DMS153 treated with DMSO at 0.1 percent for 48 hours (cell line): Measurements from ENCODE around the gene CES3.
"Not testable (repeated sequence)": the region's sequence is repeated elsewhere in the genome, so short reads cannot be mapped to it uniquely, and the experiment has no call there.

Source experiments
- DNase-seq: peaks from one replicate; lab custom pipeline; 2025; ENCODE audit not compliant: unreplicated experiment; lab: John Stamatoyannopoulos, UW

CES3 gene

DNA sequence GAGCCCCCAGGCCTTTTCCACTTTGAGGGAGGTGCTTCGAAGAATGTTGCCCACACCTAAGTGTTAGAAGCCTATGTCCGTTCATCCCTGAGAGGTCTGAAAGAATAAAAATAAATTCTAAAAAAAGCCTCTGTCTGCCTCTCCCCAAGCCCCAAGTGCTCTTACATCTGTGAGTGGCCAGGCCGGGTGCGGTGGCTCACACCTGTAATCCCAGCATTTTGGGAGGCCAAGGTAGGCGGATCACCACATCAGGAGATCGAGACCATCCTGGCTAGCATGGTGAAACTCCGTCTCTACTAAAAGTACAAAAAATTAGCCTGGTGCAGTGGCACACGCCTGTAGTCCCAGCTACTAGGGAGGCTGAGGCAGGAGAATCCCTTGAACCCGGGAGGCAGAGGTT, 16.1 kb upstream of the CES3 start:
- DNase-seq: not testable (repeated sequence)

DNA sequence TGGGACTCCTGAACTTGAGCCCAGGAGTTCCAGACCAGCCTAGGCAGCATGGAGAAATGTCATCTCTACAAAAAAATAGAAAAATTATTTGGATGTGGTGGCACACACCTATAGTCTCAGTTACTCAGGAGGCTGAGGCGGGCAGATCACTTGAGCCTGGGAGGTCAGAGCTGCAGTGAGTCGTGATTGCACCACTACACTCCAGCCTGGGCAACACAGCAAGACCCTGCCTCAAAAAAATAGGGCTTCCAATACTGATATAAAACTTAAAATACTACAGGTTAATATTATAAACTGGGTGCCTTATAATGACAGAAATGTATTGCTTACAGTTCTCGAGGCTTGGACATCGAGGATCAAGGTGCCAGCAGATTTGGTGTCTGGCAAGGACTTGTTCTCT, 15.1 kb upstream of the CES3 start:
- DNase-seq: no peak

DNA sequence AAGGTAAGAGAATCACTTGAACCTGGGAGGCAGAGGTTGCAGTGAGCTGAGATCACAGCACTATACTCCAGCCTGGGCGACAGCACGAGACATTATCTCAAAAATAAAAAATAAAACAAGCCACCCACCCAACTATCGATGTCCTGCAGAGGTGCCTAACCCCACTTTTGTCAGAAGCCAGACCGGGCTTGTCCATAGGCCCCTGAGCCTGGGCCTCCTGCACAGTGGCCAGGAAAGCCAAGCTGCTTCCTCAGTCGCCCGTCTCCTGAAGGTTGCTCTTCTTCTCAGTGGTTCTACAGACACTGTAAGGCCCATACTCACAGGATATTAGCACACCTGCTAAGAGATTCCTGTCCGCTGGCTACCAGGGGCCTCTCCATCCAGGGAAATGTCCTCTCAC, 14.5 kb upstream of the CES3 start:
- DNase-seq: no peak

DNA sequence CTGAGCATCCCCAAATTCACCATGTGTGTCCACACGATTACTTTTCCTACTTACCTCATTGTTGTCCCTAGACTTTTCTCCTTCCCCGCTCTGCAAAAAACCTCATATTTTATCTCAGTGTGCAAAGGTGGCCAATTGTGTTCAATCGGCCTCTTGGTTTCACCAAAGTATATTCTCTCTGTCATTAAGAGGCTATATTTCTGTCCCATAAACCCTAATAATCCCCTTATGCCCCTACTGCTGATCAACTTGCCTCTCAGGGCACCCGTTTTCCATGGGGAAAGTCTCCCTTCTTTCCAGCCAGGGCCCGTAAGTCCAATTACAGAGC, 14.1 kb upstream of the CES3 start:
- DNase-seq: no peak

DNA sequence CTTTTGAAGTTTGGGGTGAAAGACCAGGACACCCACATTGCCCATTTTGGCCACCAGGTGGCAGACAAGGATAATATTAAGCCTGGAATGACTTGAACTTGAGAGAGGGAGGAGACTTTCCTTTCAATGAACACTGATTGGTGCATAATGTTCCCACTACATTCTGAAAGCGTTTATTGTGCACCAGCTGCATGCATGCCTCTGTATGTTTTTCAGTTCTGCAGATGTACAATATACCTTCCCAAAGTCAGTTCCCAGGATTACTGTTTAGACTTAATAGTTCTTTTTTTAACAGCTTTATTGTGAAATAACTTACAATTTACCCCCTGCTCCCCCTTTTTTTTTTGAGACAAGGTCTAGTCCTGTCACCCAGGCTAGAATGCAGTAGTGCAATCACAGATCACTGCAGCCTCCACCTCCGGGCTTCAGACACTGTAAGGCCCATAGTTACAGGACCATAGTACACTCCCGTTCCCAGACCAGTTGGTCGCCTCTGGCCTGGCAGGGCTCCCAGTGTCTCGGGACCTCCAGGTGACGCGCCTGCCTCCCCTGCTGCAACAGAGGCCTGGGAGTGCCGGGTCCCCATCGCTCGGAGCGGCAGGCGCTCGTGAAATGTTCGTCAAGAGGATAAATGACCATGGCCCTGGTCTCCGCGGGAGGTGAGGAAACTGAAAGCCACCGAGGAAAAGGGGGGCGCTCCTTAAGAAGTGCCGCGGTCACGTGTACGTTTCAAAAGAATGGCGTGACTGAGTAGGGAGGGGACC, 13.6 kb upstream of the CES3 start:
- peak; percentile 66 for DNase-seq

DNA sequence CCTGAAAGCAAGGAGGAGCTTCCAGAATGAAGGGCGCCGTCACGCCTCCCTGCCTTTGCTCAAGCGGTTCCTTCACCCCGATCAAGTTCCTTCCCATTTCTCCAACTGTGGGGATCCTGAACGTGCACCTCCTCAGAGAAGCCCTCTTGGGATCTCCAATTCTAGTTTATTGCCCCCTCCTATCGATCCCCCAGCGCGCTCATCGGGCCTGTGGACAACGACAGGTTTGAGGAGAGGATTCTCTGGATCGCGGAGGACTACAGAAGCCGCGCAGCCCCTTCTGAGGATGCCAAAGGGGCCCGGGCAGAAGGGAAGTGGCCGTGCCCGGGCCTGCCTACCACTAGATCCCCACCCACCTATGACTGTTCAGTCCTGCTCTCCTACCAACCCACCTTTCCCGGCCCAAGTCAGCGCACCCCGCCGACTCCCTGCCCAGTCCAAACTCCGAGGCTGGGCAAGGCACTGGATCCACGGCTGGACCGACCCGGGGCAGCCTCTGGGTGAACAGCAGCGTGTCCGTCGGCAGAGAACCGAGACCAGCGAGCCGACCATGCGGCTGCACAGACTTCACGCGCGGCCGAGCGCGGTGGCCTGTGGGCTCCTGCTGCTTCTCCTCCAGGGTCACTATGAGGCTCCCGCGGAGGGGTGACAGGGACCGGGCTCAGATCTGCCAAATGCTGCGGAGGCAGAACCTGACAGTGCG, 12.8 kb upstream of the CES3 start:
- DNase-seq: no peak

DNA sequence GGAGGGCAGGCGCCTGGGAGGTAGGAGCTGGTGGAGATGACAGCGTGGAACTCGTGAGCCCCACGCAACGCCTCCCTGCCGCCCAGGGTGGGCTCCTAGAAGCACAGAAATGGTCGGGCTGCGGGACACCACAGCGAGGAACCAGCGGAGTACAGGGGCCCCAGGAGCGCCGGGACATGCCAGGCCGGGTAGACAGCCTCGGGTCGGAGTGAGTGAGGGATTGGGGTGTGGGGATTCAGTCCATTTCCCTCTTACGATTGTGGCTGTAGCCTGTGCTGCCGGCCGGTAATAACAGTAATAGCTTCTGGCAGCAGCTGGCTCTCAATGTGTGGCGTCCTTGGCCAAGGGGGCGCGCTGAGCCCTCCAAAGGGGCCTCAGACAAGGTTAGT, 12.2 kb upstream of the CES3 start:
- no peak for DNase-seq

DNA sequence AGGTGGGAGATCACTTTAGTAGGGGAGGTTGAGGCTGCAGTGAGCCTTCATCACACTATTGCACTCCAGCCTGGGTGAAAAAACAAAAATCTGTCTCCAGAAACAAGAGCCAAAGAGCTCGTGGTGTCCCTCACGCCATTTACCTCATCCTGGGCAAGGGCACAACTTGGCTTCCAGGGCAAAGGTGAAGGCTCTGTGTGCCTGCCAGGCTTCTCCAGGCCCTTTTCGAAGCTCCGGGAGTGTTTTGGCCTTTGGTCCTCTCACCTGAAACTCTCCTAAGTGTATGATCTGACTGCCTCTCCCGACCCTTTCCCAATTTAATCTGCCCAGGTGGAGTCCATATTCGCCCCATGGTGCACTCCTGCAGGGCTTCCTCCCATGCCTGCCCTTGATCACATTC, 11.6 kb upstream of the CES3 start:
- DNase-seq: no peak

DNA sequence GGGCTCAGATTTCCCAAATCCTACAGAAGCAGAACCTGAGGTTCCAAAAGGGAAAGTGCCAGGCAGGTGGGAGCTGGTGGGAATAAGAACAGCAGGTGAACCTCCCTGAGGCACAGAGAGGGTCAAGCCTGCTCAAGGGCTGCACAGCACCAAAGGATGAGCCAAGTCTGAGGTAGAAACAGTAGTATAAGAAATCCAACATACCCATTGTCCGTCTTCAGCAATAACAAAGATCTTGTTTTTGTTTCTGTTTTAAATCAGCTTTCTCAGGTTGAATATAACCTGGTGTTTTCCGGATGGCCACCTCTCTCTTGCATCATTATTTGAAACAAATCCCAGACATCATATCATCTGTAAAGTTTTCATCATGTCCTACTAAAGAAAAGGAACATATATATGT, 10.6 kb upstream of the CES3 start:
- no peak for DNase-seq

DNA sequence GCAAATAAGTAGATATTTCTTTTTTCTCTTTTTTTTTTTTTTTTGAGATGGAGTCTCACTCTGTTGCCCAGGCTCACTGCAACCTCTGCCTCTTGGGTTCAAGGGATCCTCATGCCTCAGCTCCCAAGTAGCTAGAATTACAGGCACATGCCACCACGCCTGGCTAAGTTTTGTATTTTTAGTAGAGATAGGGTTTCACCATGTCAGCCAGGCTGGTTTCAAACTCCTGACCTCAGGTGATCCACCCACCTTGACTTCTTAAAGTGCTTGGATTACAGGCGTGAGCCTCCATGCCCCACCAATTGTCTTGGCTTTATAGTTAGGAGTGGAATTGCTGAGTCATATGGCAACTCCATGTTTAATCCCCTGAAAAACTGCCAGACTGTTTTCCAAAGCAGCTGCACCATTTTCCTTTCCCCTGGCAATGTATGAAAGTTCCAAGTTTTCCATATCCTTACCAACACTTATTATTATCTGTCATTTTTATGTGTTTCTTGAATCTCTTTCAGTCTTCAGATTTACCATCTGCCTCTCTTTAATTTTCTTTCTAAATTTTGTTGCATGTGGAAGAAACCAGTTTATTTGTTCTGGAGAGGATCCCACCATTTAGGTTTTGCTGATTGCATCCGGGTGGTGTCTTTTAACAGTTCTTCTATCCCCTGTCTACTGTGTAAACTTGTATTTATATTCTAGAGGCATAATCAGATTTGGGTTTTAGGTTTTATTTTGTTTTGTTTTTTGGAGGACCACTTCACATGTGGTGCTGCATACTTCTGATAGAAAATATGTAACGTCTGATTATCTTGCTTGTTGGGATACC, 9.9 kb upstream of the CES3 start:
- DNase-seq: no peak

DNA sequence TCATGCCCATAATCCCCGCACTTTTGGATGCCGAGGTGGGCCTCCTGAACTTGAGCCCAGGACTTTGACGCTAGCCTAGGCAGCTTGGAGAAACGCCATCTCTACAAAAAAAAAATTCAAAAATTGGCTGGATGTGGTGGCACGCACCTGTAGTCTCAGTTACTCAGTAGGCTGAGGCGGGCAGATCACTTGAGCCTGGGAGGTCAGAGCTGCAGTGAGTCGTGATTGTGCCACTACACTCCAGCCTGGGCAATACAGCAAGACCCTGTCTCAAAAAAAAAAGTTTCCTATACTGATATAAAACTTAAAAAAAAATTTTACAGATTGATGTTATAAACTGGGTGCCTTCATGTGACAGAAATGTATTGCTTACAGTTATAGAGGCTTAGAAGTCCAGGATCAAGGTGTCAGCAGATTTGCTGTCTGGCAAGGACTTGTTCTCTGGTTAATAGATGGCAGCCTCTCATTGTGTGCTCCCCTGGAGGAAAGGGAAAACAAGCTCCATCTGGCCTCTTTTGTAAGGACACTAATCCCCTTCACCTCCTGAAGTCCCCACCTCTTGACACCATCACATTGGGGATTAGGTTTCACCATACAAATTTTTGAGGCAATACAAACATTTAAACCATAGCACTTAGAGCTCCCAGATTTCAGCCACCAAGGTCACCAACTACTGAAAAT, 8.5 kb upstream of the CES3 start:
- no peak for DNase-seq

DNA sequence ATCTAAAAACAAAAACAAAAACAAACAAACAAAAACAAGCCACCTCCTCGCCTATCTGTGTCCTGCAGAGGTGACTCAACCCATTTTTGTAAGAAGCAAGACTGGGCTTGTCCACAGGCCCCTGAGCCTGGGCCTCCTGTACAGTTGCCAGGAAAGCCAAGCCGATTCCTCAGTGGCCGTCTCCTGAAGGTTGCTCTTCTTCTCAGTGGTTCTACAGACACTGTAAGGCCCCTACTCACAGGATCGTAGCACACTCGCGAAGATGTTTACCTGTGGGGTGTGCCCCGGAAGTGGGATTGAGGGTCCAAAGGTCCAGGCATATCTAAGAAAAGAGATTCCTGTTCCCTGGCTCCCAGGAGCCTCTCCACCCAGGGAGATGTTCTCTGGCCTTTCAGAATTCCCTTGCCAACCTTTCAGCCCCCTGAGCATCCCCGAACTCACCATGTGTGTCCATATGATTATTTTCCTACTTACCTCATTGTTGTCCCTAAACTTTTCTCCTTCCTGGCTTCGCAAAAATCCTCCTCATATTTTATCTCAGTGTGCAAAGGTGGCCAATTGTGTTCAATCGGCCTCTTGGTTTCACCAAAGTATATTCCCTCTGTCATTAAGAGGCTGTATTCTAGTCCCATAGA, 7.5 kb upstream of the CES3 start:
- no peak for DNase-seq

DNA sequence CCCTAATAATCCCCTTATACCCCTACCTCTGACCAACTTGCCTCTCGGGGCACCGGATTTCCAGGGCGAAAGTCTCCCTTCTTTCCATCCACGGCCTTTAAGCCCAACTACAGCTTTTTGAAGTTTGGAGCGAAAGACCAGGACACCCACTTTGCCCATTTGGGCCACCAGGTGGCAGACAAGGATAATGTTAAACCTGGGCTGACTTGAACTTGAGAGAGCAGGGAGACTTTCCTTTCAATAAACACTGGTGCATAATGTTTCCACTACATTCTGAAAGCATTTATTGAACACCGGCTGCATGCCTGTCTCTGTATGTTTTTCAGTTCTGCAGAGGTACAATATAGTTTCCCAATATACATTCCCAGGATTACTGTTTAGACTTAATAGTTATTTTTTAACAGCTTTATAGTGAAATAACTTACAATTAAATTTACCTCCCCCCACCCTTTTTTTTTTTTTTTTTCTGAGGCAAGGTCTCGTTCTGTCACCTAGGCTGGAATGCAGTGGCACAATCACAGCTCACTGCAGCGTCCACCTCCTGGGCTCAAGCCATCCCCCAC, 6.9 kb upstream of the CES3 start:
- DNase-seq: peak; percentile 51

DNA sequence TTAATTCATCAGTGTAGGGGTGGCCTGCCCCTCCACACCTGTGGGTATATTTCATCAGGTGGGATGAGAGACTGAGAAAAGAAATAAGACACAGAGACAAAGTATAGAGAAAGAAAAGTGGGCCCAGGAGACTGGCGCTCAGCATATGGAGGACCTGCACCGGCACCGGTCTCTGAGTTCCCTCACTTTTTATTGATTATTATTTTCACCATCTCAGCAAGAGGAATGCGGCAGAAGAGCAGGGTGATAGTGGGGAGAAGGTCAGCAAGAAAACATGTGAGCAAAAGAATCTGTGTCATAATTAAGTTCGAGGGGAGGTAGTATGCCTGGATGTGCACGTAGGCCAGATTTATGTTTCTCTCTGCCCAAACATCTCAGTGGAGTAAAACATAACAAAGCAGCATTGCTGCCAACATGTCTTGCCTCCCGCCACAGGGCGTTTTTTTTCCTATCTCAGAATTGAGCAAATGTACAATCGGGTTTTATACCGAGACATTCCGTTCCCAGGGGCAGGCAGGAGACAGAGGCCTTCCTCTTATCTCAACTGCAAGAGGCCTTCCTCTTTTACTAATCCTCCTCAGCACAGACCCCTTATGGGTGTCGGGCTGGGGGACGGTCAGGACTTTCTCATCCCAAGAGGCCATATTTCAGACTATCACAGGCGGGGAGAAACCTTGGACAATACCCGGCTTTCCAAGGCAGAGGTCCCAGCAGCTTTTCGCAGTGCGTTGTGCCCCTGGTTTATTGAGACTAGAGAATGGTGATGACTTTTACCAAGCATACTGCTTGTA, 5.5 kb upstream of the CES3 start:
- not testable (repeated sequence) for DNase-seq

DNA sequence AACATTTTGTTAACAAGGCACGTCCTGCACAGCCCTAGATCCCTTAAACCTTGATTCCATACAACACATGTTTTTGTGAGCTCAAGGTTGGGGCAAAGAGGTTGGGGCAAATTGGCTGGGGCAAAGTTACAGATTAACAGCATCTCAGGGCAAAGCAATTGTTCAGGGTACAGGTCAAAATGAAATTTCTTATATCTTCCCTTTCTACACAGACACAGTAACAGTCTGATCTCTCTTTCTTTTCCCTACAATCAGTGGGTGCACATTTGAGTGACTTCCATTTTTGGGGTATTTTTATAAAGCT, 5.0 kb upstream of the CES3 start:
- not testable (repeated sequence) for DNase-seq

DNA sequence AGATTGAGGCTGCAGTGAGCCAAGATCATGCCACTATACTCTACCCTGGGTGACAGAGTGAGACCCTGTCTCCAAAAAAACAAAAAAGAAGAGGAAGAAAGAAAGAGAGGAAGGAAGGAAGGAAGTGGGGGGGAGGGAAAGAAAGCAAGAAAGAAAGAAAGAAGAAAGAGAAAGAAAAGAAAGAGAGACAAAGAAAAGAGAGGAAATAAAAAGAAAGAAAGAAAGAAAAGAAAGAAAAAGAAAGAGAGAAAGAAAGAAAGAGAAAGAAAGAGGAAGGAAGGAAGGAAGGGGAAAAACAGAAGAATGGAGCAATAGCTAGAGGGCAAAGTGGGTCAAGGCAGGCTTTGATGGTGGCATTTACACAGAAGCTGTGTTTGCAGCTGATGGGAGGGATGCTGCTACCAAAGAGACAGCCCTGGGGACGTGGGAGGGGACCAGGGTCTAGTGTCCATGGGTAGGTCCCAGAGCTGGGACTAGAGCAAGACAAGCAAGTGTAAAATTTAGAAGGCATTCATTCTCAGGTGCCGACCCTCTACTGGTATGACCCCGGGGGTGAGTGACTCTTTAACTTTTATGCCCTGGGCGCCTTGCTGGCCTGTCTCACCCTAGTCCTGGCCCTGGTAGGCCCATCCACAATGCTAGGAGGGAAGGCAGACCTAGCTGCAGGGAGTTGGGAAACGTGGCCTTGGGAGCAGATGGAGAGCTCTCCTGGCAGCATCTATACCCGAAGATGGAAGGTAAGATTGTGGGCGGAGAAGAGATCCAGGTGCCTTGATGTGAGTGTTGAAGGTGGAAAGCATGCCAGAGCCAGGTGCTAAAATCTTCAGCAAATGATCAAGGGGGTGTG, 2.0 kb upstream of the CES3 start:
- DNase-seq: no peak

DNA sequence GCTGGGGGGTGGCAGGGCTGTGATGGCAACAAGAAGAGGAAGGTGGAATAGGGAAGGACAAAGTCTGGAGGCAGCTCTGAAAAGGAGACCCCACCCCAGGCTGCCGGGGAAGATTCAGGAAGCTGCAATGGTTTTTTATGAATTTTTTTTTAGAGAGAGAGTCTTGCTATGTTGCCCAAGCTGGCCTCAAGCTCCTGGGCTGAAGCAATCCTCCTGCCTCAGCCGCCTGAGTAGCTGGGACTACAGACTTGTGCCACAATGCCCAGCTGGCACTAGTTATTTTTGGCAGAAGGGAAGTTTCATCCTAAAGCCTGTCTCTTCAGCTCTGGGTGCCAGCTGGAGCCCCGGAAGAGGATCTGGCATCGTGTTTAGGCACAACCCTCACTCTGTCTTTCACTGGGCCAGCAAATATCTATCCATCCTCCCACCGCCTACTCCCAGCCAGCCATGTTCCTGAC, 1.3 kb upstream of the CES3 start:
- no peak for DNase-seq

DNA sequence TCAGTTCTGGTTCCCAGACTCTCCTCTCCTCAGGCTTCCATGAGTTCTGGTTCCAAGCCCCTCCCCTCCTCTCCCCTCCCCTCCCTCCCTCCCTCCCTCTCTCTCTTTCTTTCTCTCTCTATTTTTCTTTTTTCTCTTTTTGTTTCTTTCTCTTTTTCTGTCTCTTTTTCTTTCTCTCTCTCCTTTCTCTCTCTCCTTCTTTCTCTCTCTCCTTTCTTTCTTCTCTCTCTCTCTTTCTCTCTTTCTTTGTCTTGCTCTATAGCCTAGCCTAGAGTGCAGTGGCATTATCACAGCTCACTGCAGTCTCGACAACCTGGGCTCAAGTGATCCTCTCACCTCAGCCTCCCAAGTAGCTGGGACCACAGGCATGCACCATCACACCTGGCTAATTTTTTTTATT, 796 bp upstream of the CES3 start:
- DNase-seq: no peak

DNA sequence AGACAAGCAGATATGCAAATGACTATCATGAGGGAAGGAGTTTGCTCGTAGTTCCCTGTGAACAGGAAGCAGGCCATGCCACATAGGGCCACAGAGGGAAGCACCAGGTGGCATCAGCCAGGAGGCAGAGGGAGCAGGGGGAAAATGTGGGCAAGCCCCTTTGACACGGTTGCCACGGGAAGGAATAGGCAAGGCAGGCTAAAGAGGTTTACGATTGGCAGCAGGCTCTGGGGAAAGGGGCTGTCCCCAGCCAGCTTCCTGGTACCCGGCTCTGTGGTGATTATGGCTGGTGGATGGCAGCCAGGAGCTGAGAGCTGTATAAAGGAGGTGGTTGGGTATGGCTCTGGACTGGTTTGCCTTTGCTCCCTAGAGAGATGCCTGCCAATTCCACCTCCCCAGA, 848 bp downstream of the CES3 start:
- DNase-seq: peak; percentile 73
